ENCODE measurements around the gene TWIST2. TPM values are rescaled to one million over a fixed set of nuclear protein-coding genes. Genes with fewer than 3 reads are reported as not detected.

The TWIST2 gene
- total RNA-seq, 1 experiment from 2014 or later: 0.22 TPM

DNA sequence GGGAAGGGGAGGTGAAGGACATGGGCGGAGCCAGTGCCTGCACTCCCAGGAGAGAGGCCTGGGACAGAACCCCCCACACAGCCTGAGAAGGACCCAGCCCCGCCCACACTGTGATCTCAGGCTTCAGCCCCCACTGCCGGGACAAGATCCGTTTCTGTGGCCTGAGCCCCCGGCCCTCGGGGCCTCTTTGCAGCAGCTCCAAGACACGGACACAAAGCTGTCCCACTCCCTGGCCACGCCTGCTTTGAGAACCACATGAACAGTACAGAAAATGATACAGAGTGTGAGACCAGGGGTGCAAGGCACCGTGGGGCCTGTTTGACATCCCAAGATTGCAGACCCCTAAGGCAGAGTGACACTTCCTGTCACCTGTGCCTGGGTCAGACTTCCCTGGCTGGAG lies 74.5 kb downstream of the TWIST2 start:
- no peaks in the 10 kb centered on the region for H3K36me3 Mint-ChIP-seq (ENCODE audit: insufficient read depth in 1 of 3, low read depth in 3 of 3)
- TF ChIP-seq, protein P1, sequence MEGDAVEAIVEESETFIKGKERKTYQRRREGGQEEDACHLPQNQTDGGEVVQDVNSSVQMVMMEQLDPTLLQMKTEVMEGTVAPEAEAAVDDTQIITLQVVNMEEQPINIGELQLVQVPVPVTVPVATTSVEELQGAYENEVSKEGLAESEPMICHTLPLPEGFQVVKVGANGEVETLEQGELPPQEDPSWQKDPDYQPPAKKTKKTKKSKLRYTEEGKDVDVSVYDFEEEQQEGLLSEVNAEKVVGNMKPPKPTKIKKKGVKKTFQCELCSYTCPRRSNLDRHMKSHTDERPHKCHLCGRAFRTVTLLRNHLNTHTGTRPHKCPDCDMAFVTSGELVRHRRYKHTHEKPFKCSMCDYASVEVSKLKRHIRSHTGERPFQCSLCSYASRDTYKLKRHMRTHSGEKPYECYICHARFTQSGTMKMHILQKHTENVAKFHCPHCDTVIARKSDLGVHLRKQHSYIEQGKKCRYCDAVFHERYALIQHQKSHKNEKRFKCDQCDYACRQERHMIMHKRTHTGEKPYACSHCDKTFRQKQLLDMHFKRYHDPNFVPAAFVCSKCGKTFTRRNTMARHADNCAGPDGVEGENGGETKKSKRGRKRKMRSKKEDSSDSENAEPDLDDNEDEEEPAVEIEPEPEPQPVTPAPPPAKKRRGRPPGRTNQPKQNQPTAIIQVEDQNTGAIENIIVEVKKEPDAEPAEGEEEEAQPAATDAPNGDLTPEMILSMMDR (conservative IDR thresholded peaks at IDR 0.05): no peak
- no CpG with 5 or more reads among the region's 9 CpGs for WGBS (ENCODE audit: extremely low coverage, insufficient read length, low lambda C conversion rate)

More for the DNA sequence above, 74.5 kb downstream of the TWIST2 start:
- DNase-seq: no peak
- no peaks in the 10 kb centered on the region for H4K20me1 ChIP-seq (ENCODE audit: control insufficient read depth, insufficient read depth, insufficient read length)
- no peak overlapping the region for H3K4me2 ChIP-seq (ENCODE audit: insufficient read depth, insufficient read length, low read length)
- no peak overlapping the region for H2BK15ac ChIP-seq (ENCODE audit: low read depth, low read length)
- no peaks in the 10 kb centered on the region for H3K27me3 ChIP-seq (ENCODE audit: insufficient read depth, low read length)
- H3K9me3 ChIP-seq (ENCODE audit: control insufficient read depth, low read depth, low read length): no peaks in the 10 kb centered on the region
- H3K23me2 ChIP-seq (ENCODE audit: insufficient read length, low read depth, low read length, poor library complexity, severe bottlenecking): no peaks in the 10 kb centered on the region
- no peak overlapping the region for H3K56ac ChIP-seq (ENCODE audit: insufficient read length, low read depth, low read length)
- Mint-ChIP-seq H3K27me3 (ENCODE audit: low read depth) (peaks cover 20% of the 10 kb centered on the region), H3K9me3 (no peaks in the 10 kb centered on the region), H3K27ac (no peak overlapping the region), H3K4me1 (no peaks in the 10 kb centered on the region), H3K4me3 (no peak overlapping the region)
- no peaks in the 10 kb centered on the region for H3K79me1 ChIP-seq (ENCODE audit: insufficient read depth, low read depth, low read length, poor library complexity, severe bottlenecking)
- H3K18ac ChIP-seq (ENCODE audit: insufficient read length, low read depth, low read length): no peak overlapping the region
- H2BK120ac ChIP-seq (ENCODE audit: low read depth, low read length, poor library complexity, severe bottlenecking): no peak overlapping the region
- H3K23ac ChIP-seq (ENCODE audit: insufficient read length, low read depth, low read length): no peak overlapping the region
- no peak overlapping the region for H4K5ac ChIP-seq (ENCODE audit: insufficient read length, low read depth, low read length)
- no peak overlapping the region for H2BK20ac ChIP-seq (ENCODE audit: low read depth, low read length, poor library complexity, severe bottlenecking)
- H3K4me1 ChIP-seq (ENCODE audit: insufficient read depth, low read length): no peaks in the 10 kb centered on the region
- H2AK5ac ChIP-seq (ENCODE audit: insufficient read length, low read length): no peak overlapping the region
- H3K4ac ChIP-seq (ENCODE audit: low read depth, low read length): no peak overlapping the region
- no peak overlapping the region for H2BK12ac ChIP-seq (ENCODE audit: insufficient read length, low read depth, low read length)
- H4K91ac ChIP-seq (ENCODE audit: insufficient read length, low read depth, low read length): no peak overlapping the region
- no peak overlapping the region for H3K27ac ChIP-seq (ENCODE audit: insufficient read length, low read depth, low read length)
- H4K8ac ChIP-seq (replicated peaks; ENCODE audit: insufficient read length, low read depth, low read length): no peak overlapping the region
- H3K14ac ChIP-seq (ENCODE audit: insufficient read depth, low read length): no peak overlapping the region
- H3T11ph ChIP-seq (ENCODE audit: low read length): no peak overlapping the region
- no peak overlapping the region for H3K9ac ChIP-seq (ENCODE audit: extremely low read depth, insufficient read length, low read length)
- H3K79me2 ChIP-seq (ENCODE audit: insufficient read depth, low read length): no peaks in the 10 kb centered on the region
- no peak overlapping the region for H2BK5ac ChIP-seq (ENCODE audit: insufficient read length, low read length)
- no peak overlapping the region for H2AFZ ChIP-seq (ENCODE audit: low read length)

All from H9 (cell line).